DOHH2 (cell line): ENCODE measurements around the gene REG1B.

Experiments used
- H3F3A ChIP-seq: fragments of 200-600 bp; sonication (generic), shearing (Covaris generic); 2 replicates; pipeline ENCODE4 v1.6.0; 2016; ENCODE audit warnings: antibody characterized with exemption, mild to moderate bottlenecking; ENCODE audit not compliant: control insufficient read depth, insufficient read depth
- H3K27ac ChIP-seq: fragments of 200-600 bp; sonication (generic); 2 replicates; pipeline ENCODE4 v1.5.1; 2014; ENCODE audit warnings: low read depth, mild to moderate bottlenecking, low read length, moderate library complexity
- H3K27me3 ChIP-seq: fragments of 200-600 bp; sonication (generic); 2 replicates; pipeline ENCODE4 v1.6.1; 2014; ENCODE audit warnings: mild to moderate bottlenecking, low read length, mixed read lengths; ENCODE audit not compliant: control insufficient read depth
- H3K36me3 ChIP-seq: fragments of 200-600 bp; sonication (generic); 2 replicates; pipeline ENCODE4 v1.6.1; 2014; ENCODE audit warnings: mild to moderate bottlenecking, low read length, moderate library complexity, mixed read lengths; ENCODE audit not compliant: control insufficient read depth
- H3K4me1 ChIP-seq: fragments of 200-600 bp; sonication (generic); 2 replicates; pipeline ENCODE4 v1.6.1; 2014; ENCODE audit warnings: mild to moderate bottlenecking, low read length, mixed read lengths; ENCODE audit not compliant: control insufficient read depth
- H3K4me2 ChIP-seq: fragments of 200-600 bp; sonication (generic); 2 replicates; pipeline ENCODE4 v1.6.0; 2014; ENCODE audit warnings: mild to moderate bottlenecking, low read length, moderate library complexity
- H3K4me3 ChIP-seq: fragments of 200-600 bp; sonication (generic); 2 replicates; pipeline ENCODE4 v1.5.1; 2014; ENCODE audit warnings: mild to moderate bottlenecking, low read length, mixed read lengths
- H3K79me2 ChIP-seq: fragments of 200-600 bp; sonication (generic); 2 replicates; pipeline ENCODE4 v1.6.1; 2014; ENCODE audit warnings: mild to moderate bottlenecking, low read length, mixed read lengths; ENCODE audit not compliant: control insufficient read depth
- H3K9me2 ChIP-seq: fragments of 200-600 bp; sonication (generic); replicated peaks from 2 replicates; pipeline ENCODE4 v1.6.1; 2014; ENCODE audit warnings: mild to moderate bottlenecking, low read length, mixed read lengths; ENCODE audit not compliant: control insufficient read depth
- H3K9me3 ChIP-seq: fragments of 200-600 bp; sonication (generic); 2 replicates; pipeline ENCODE4 v1.6.1; 2014; ENCODE audit warnings: antibody characterized with exemption, low read length, mixed read lengths; ENCODE audit not compliant: control insufficient read depth, insufficient read depth
- H4K20me1 ChIP-seq: fragments of 200-600 bp; sonication (generic); 2 replicates; pipeline ENCODE4 v1.6.0; 2014; ENCODE audit warnings: low read depth, mild to moderate bottlenecking, antibody characterized with exemption, low read length, moderate library complexity; ENCODE audit not compliant: control insufficient read depth, insufficient read depth
- CTCF ChIP-seq: fragments of 200-600 bp; sonication (generic); IDR thresholded peaks from one replicate; pipeline ENCODE4 v1.5.1; 2014; ENCODE audit warnings: antibody characterized with exemption, mild to moderate bottlenecking, low read depth, low read length; ENCODE audit not compliant: poor library complexity, severe bottlenecking
- EZH2phosphoT487 ChIP-seq: fragments of 200-600 bp; sonication (generic); IDR thresholded peaks from 2 replicates; pipeline ENCODE4 v1.6.1; 2017; ENCODE audit warnings: borderline replicate concordance, mild to moderate bottlenecking, antibody characterized with exemption, low read length, moderate library complexity, mixed read lengths

Gene REG1B

GRCh38 chr2:79041032-79041448 is 46.8 kb downstream of the REG1B start:
- H3K36me3 ChIP-seq: no peaks in the 10 kb centered on the region
- H3K79me2 ChIP-seq: no peaks in the 10 kb centered on the region
- no peaks in the 10 kb centered on the region for H4K20me1 ChIP-seq
- H3K27me3 ChIP-seq: no peaks in the 10 kb centered on the region
- H3K4me1 ChIP-seq: no peaks in the 10 kb centered on the region
- H3K27ac ChIP-seq: no peak overlapping the region
- TF ChIP-seq CTCF (peak; percentile 31), EZH2phosphoT487 (no peak)
- no peak overlapping the region for H3K4me2 ChIP-seq
- no peaks in the 10 kb centered on the region for H3K9me2 ChIP-seq
- H3K9me3 ChIP-seq: no peaks in the 10 kb centered on the region
- no peak overlapping the region for H3K4me3 ChIP-seq
- no peaks in the 10 kb centered on the region for H3F3A ChIP-seq

GRCh38 chr2:79039944-79040343 is 47.8 kb downstream of the REG1B start:
- no peaks in the 10 kb centered on the region for H3K9me2 ChIP-seq
- no peak overlapping the region for H3K27ac ChIP-seq
- no peaks in the 10 kb centered on the region for H3K27me3 ChIP-seq
- TF ChIP-seq CTCF: no peak
- TF ChIP-seq EZH2phosphoT487: no peak
- H3K4me2 ChIP-seq: no peak overlapping the region
- no peaks in the 10 kb centered on the region for H3K79me2 ChIP-seq
- no peaks in the 10 kb centered on the region for H4K20me1 ChIP-seq
- no peak overlapping the region for H3K4me3 ChIP-seq
- no peaks in the 10 kb centered on the region for H3K9me3 ChIP-seq
- no peaks in the 10 kb centered on the region for H3K36me3 ChIP-seq
- no peaks in the 10 kb centered on the region for H3K4me1 ChIP-seq
- H3F3A ChIP-seq: no peaks in the 10 kb centered on the region
